OCI-LY3 (cell line): ENCODE measurements around the gene TMEM53.

Experiments used
- CTCF ChIP-seq: fragments of 200-600, 300-600 bp; sonication (generic); IDR thresholded peaks from 2 replicates; pipeline ENCODE4 v1.5.1; 2014; ENCODE audit warnings: antibody characterized with exemption, low read length, low read depth
- EZH2phosphoT487 ChIP-seq: fragments of 200-600 bp; shearing (Covaris generic); IDR thresholded peaks from 2 replicates; pipeline ENCODE4 v1.6.1; 2018; ENCODE audit warnings: antibody characterized with exemption, mixed run types, low read depth

GRCh38 chr1:44613941-44614340, 60.3 kb downstream of the TMEM53 start:
- no peak for TF ChIP-seq CTCF
- TF ChIP-seq EZH2phosphoT487: no peak
